ENCODE results near the gene C1orf21.

The C1orf21 gene

GRCh38 chr1:184428604-184429003 lies 41.8 kb downstream of the C1orf21 start:
- no peak for FAIRE-seq
- DNase-seq (ENCODE audit: insufficient read length, low spot score): no peak
- TF ChIP-seq POLR2A (IDR thresholded peaks at IDR 0.05; ENCODE audit: low read depth, low read length): no peak

- FAIRE-seq: no peak
- TF ChIP-seq POLR2A (IDR thresholded peaks at IDR 0.05; ENCODE audit: low read depth, low read length): no peak
- no peak for DNase-seq (ENCODE audit: insufficient read length, low spot score)
Observed at GRCh38 chr1:184429335-184429734, 42.5 kb downstream of the C1orf21 start.

GRCh38 chr1:184433956-184434502 lies 47.2 kb downstream of the C1orf21 start:
- no peak for FAIRE-seq
- no peak for TF ChIP-seq POLR2A (IDR thresholded peaks at IDR 0.05; ENCODE audit: low read depth, low read length)
- no peak for DNase-seq (ENCODE audit: insufficient read length, low spot score)

- DNase-seq (ENCODE audit: insufficient read length, low spot score) (no peak), FAIRE-seq (no peak)
- TF ChIP-seq POLR2A (IDR thresholded peaks at IDR 0.05; ENCODE audit: low read depth, low read length): no peak
Observed at GRCh38 chr1:184437291-184437690, 50.5 kb downstream of the C1orf21 start.

GRCh38 chr1:184438363-184438762 lies 51.5 kb downstream of the C1orf21 start:
- no peak for TF ChIP-seq POLR2A (IDR thresholded peaks at IDR 0.05; ENCODE audit: low read depth, low read length)
- FAIRE-seq (no peak), DNase-seq (ENCODE audit: insufficient read length, low spot score) (no peak)

GRCh38 chr1:184442260-184442659 lies 55.4 kb downstream of the C1orf21 start:
- no peak for TF ChIP-seq POLR2A (IDR thresholded peaks at IDR 0.05; ENCODE audit: low read depth, low read length)
- DNase-seq (ENCODE audit: insufficient read length, low spot score) (no peak), FAIRE-seq (no peak)

- FAIRE-seq: no peak
- TF ChIP-seq POLR2A (IDR thresholded peaks at IDR 0.05; ENCODE audit: low read depth, low read length): no peak
- DNase-seq (ENCODE audit: insufficient read length, low spot score): no peak
Observed at GRCh38 chr1:184443201-184443600, 56.4 kb downstream of the C1orf21 start.

GRCh38 chr1:184443624-184444023 lies 56.8 kb downstream of the C1orf21 start:
- FAIRE-seq (no peak), DNase-seq (ENCODE audit: insufficient read length, low spot score) (no peak)
- no peak for TF ChIP-seq POLR2A (IDR thresholded peaks at IDR 0.05; ENCODE audit: low read depth, low read length)

GRCh38 chr1:184445997-184446396 lies 59.2 kb downstream of the C1orf21 start:
- TF ChIP-seq POLR2A (IDR thresholded peaks at IDR 0.05; ENCODE audit: low read depth, low read length): no peak
- FAIRE-seq (no peak), DNase-seq (ENCODE audit: insufficient read length, low spot score) (no peak)

- no peak for TF ChIP-seq POLR2A (IDR thresholded peaks at IDR 0.05; ENCODE audit: low read depth, low read length)
- DNase-seq (ENCODE audit: insufficient read length, low spot score) (no peak), FAIRE-seq (no peak)
Observed at GRCh38 chr1:184447651-184448185, 60.9 kb downstream of the C1orf21 start.

GRCh38 chr1:184449916-184450315 lies 63.1 kb downstream of the C1orf21 start:
- DNase-seq (ENCODE audit: insufficient read length, low spot score) (no peak), FAIRE-seq (no peak)
- no peak for TF ChIP-seq POLR2A (IDR thresholded peaks at IDR 0.05; ENCODE audit: low read depth, low read length)

GRCh38 chr1:184455786-184456185 lies 69.0 kb downstream of the C1orf21 start:
- TF ChIP-seq POLR2A (IDR thresholded peaks at IDR 0.05; ENCODE audit: low read depth, low read length): no peak
- DNase-seq (ENCODE audit: insufficient read length, low spot score) (no peak), FAIRE-seq (no peak)

GRCh38 chr1:184456189-184456588 lies 69.4 kb downstream of the C1orf21 start:
- FAIRE-seq: no peak
- TF ChIP-seq POLR2A (IDR thresholded peaks at IDR 0.05; ENCODE audit: low read depth, low read length): no peak
- DNase-seq (ENCODE audit: insufficient read length, low spot score): no peak

- TF ChIP-seq POLR2A (IDR thresholded peaks at IDR 0.05; ENCODE audit: low read depth, low read length): no peak
- DNase-seq (ENCODE audit: insufficient read length, low spot score) (no peak), FAIRE-seq (no peak)
Observed at GRCh38 chr1:184457500-184457899, 70.7 kb downstream of the C1orf21 start.

- FAIRE-seq: no peak
- TF ChIP-seq POLR2A (IDR thresholded peaks at IDR 0.05; ENCODE audit: low read depth, low read length): no peak
Observed at GRCh38 chr1:184461321-184461720, 74.5 kb downstream of the C1orf21 start.

GRCh38 chr1:184462155-184462554 lies 75.3 kb downstream of the C1orf21 start:
- TF ChIP-seq POLR2A (IDR thresholded peaks at IDR 0.05; ENCODE audit: low read depth, low read length): no peak
- FAIRE-seq (no peak), DNase-seq (ENCODE audit: insufficient read length, low spot score) (no peak)

More at GRCh38 chr1:184461321-184461720, 74.5 kb downstream of the C1orf21 start:
- no peak for DNase-seq (ENCODE audit: insufficient read length, low spot score)
